Activated CD8-positive, alpha-beta memory T cell treated with anti-CD3 and anti-CD28 coated beads, Interleukin-2, amount 10 ng/mL, durations not matched to agents 7 days and 5 days (primary cell): ENCODE results near the gene RRP1. TPM values are rescaled to one million over a fixed set of nuclear protein-coding genes. Genes with fewer than 3 reads are reported as not detected.

Source experiments
- ATAC-seq: fragments of 150-1000 bp; cut with Tn5 transposase; one replicate; pipeline ENCODE4 v1.10.0; 2021; ENCODE audit warnings: moderate library complexity
- CTCF ChIA-PET: fragments of 350-600 bp; sonication (Branson Sonifier 250); formaldehyde crosslinking; loops from one replicate; lab custom pipeline; 2021; ENCODE audit warnings: antibody characterized with exemption; lab: Charles Lee
- DNase-seq: peaks from one replicate; pipeline ENCODE4 v3.0.0-alpha.2; 2020
- H3K27ac Mint-ChIP-seq: one replicate; pipeline ENCODE4 v1.8.0; 2021; ENCODE audit warnings: mild to moderate bottlenecking, mixed read lengths
- H3K27me3 Mint-ChIP-seq: one replicate; pipeline ENCODE4 v1.8.0; 2021; ENCODE audit warnings: mixed read lengths
- H3K36me3 Mint-ChIP-seq: one replicate; pipeline ENCODE4 v1.8.0; 2021; ENCODE audit warnings: mild to moderate bottlenecking, mixed read lengths
- H3K4me1 Mint-ChIP-seq: one replicate; pipeline ENCODE4 v1.8.0; 2021; ENCODE audit warnings: mixed read lengths
- H3K4me3 Mint-ChIP-seq: one replicate; pipeline ENCODE4 v1.8.0; 2021; ENCODE audit warnings: mild to moderate bottlenecking, moderate library complexity, mixed read lengths
- H3K9me3 Mint-ChIP-seq: one replicate; pipeline ENCODE4 v1.8.0; 2022; ENCODE audit warnings: low read depth, mixed read lengths
- total RNA-seq, 2 experiments: library from RNA; stranded (reverse); gene quantifications; one replicate each; pipeline ENCODE4 v1.2.3, GENCODE V29; 2021

RRP1 gene
- total RNA-seq = 10 to 100 TPM; 37.7 to 45.2 TPM

DNA sequence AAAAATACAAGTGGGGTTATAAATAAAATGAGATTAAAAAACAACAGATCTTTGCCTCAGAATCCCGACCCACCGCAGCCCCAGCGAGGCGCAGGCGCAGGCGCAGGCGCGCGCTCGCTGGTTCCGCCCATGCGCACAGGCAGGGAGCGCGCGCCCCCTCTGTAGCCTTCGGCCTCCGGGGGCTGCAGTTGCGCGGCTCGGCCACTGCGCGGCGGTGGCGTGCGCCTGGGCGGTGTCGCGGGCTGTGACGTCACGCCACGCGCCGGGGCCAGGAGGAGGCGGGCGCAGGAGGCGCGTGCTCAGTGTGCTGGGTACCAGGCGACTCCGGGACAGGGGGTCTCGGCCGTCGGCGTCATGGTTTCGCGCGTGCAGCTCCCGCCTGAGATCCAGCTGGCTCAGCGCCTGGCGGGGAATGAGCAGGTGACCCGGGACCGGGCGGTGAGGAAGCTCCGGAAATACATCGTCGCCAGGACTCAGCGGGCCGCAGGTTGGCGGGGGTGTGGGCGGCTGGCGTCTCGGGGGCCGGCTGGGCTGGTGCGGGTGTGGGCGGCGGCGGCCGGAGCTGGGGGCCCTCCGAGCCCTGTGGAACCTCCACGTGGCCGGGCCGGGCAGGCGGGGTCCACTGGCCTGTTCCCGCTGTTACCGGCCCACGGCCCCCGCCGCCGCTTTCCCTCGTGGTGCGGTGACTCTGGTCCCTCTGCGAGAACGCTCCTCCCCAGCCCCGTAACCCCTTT lies at the start of gene RRP1:
RRP1 (plus strand) TSS at position 302 of the 734 bp plus-strand sequence; CDS start at position 355, 53 bp downstream.
- no peaks in the 10 kb centered on the region for H3K27me3 Mint-ChIP-seq
- CTCF ChIA-PET = interaction anchor here (0.8 to 2.2 kb wide), 14 partner anchors 9 to 508 kb away, joined by 3 to 12 read pairs (median 4); no protein-coding TSS in a partner anchor
- DNase-seq = peak; percentile 93
- H3K4me1 Mint-ChIP-seq = peaks cover 25% of the 10 kb centered on the region
- H3K27ac Mint-ChIP-seq = peak within 1 kb of the TSS; percentile 90
- H3K9me3 Mint-ChIP-seq = no peaks in the 10 kb centered on the region
- H3K36me3 Mint-ChIP-seq = peaks cover 17% of the 10 kb centered on the region
- peak; percentile 93 for ATAC-seq
- peak within 1 kb of the TSS; percentile 96 for H3K4me3 Mint-ChIP-seq

GRCh38 chr21:43739621-43740435 lies 49.5 kb upstream of the RRP1 start:
- CTCF ChIA-PET = no interaction called here

GRCh38 chr21:43740497-43741156 lies 48.8 kb upstream of the RRP1 start:
- H3K27me3 Mint-ChIP-seq = no peaks in the 10 kb centered on the region
- H3K4me3 Mint-ChIP-seq = no peak overlapping the region
- H3K36me3 Mint-ChIP-seq = peaks cover 9% of the 10 kb centered on the region
- no peaks in the 10 kb centered on the region for H3K9me3 Mint-ChIP-seq
- no peak overlapping the region for H3K27ac Mint-ChIP-seq
- no peak for DNase-seq
- ATAC-seq = peak; percentile 35
- peaks cover 6% of the 10 kb centered on the region for H3K4me1 Mint-ChIP-seq
- CTCF ChIA-PET = interaction anchor here (0.9 kb wide), 1 partner anchor 12 kb away, joined by 3 read pairs; no protein-coding TSS in a partner anchor

More at GRCh38 chr21:43739621-43740435, 49.5 kb upstream of the RRP1 start:
- Mint-ChIP-seq H3K36me3 (peaks cover 7% of the 10 kb centered on the region), H3K4me3 (no peak overlapping the region), H3K9me3 (no peaks in the 10 kb centered on the region), H3K27me3 (no peaks in the 10 kb centered on the region), H3K27ac (no peak overlapping the region), H3K4me1 (peaks cover 7% of the 10 kb centered on the region)
- ATAC-seq (no peak), DNase-seq (no peak)

GRCh38 chr21:43741423-43742096 lies 47.8 kb upstream of the RRP1 start:
- H3K4me1 Mint-ChIP-seq = peaks cover under 1% of the 10 kb centered on the region
- ATAC-seq = no peak
- H3K36me3 Mint-ChIP-seq = peaks cover 5% of the 10 kb centered on the region
- CTCF ChIA-PET = interaction anchor here (0.9 to 1.1 kb wide), 2 partner anchors 13 kb away, joined by 3 to 4 read pairs; no protein-coding TSS in a partner anchor
- H3K27me3 Mint-ChIP-seq = no peaks in the 10 kb centered on the region
- no peak for DNase-seq
- no peaks in the 10 kb centered on the region for H3K9me3 Mint-ChIP-seq
- H3K27ac Mint-ChIP-seq = no peak overlapping the region
- H3K4me3 Mint-ChIP-seq = no peak overlapping the region

- ATAC-seq = no peak
- Mint-ChIP-seq H3K27ac (no peak overlapping the region), H3K36me3 (peaks cover 8% of the 10 kb centered on the region), H3K4me3 (no peak overlapping the region), H3K9me3 (no peaks in the 10 kb centered on the region), H3K4me1 (no peaks in the 10 kb centered on the region), H3K27me3 (no peaks in the 10 kb centered on the region)
- CTCF ChIA-PET = no interaction called here
- no peak for DNase-seq
These were observed 45.4 kb upstream of the RRP1 start for GRCh38 chr21:43743947-43744346.

DNA sequence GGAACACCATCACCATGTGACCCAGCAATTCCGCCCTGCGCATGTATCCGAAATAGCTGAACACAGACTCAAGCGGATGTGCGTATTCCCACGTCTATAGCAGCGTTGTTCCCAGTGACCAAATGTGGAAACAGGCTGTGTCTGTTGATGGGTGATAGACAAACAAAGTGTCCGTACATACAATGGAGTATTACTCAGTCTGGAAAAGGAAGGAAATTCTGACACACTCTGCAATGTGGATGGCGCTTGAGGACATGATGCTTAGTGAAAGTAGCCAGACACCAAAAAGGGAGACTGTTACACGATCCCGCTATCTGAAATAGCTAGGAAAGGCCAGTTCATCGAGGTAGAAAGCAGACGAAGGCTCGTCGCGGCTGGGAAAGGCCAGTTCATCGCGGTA lies 44.7 kb upstream of the RRP1 start:
- no peak for ATAC-seq
- H3K4me1 Mint-ChIP-seq = peaks cover 2% of the 10 kb centered on the region

GRCh38 chr21:43745772-43746517 lies 43.4 kb upstream of the RRP1 start:
- H3K36me3 Mint-ChIP-seq = peaks cover 10% of the 10 kb centered on the region
- ATAC-seq = no peak
- H3K4me1 Mint-ChIP-seq = peaks cover 2% of the 10 kb centered on the region
- H3K4me3 Mint-ChIP-seq = no peak overlapping the region
- H3K27ac Mint-ChIP-seq = no peak overlapping the region
- no peaks in the 10 kb centered on the region for H3K27me3 Mint-ChIP-seq
- H3K9me3 Mint-ChIP-seq = no peaks in the 10 kb centered on the region
- CTCF ChIA-PET = interaction anchor here (0.7 to 0.8 kb wide), 2 partner anchors 14 to 18 kb away, joined by 3 read pairs; no protein-coding TSS in a partner anchor
- no peak for DNase-seq

More for the DNA sequence above, 44.7 kb upstream of the RRP1 start:
- peaks cover 8% of the 10 kb centered on the region for H3K36me3 Mint-ChIP-seq
- CTCF ChIA-PET = no interaction called here
- DNase-seq = no peak
- no peaks in the 10 kb centered on the region for H3K9me3 Mint-ChIP-seq
- H3K27me3 Mint-ChIP-seq = no peaks in the 10 kb centered on the region
- no peak overlapping the region for H3K27ac Mint-ChIP-seq
- no peak overlapping the region for H3K4me3 Mint-ChIP-seq

DNA sequence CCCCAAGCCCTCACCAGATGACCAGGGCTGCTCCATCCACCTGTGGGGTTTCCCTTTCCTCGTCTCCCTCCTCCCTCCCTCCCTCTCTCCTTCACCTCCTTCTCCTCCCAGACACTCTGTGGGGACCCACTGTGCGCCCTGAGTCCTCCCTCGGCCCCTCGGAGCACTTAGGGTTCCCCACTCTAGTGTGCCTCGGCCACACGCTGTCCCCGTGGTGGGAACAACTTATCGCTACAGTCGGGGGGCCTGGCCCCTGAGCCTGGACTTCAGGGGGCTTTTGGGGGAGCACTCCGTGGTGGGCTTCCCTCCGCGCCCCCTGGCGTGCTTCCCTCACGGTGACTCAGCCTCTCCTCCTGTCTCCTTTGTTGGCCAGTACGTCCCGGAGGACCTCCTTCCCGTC lies 40.8 kb upstream of the RRP1 start:
- CTCF ChIA-PET = no interaction called here

GRCh38 chr21:43749651-43750262 lies 39.6 kb upstream of the RRP1 start:
- Mint-ChIP-seq H3K27me3 (no peaks in the 10 kb centered on the region), H3K27ac (no peak overlapping the region), H3K4me3 (no peak overlapping the region), H3K9me3 (no peaks in the 10 kb centered on the region), H3K4me1 (peaks cover 2% of the 10 kb centered on the region), H3K36me3 (peaks cover 13% of the 10 kb centered on the region)
- CTCF ChIA-PET = no interaction called here
- no peak for ATAC-seq
- DNase-seq = no peak

More for the DNA sequence above, 40.8 kb upstream of the RRP1 start:
- H3K27ac Mint-ChIP-seq = no peak overlapping the region
- H3K4me1 Mint-ChIP-seq = peaks cover 2% of the 10 kb centered on the region
- no peak overlapping the region for H3K4me3 Mint-ChIP-seq
- no peak for DNase-seq
- no peak for ATAC-seq
- H3K27me3 Mint-ChIP-seq = no peaks in the 10 kb centered on the region
- H3K9me3 Mint-ChIP-seq = no peaks in the 10 kb centered on the region
- H3K36me3 Mint-ChIP-seq = peaks cover 13% of the 10 kb centered on the region

DNA sequence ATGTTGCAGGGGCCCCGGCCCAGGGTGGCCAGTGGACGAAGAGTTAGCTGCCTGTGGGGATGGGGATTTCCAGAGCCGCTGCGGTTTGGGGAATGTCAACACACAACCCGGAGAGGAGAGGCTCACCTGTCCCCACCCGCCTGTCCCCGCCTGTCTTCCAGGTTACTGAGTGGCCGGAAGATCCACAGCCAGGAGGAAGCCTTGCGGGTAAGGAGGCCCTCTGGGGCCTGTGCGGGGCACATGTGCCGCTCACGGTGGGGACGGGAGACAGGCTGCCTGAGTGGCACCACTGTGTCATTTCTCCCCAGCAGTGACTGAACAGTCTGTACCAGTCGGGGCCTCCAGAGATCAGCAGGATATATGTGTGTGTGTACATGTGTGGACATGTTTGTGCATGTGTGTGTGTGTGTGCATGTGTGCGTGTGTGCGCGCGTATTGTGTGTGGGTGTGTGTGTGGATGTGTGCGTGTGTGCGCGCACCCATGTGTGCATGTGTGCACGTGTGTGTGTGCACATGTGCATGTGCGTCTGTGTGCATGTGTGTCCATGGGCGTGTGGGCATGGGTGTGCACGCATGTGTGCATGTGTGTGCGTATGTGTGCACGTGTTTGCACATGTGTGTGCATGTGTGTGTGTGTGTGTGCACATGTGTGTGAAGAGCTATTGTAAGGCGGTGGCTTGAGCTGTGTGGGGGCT lies 38.9 kb upstream of the RRP1 start:
- H3K4me1 Mint-ChIP-seq = peaks cover 2% of the 10 kb centered on the region
- CTCF ChIA-PET = no interaction called here
- H3K36me3 Mint-ChIP-seq = peaks cover 12% of the 10 kb centered on the region
- H3K4me3 Mint-ChIP-seq = no peak overlapping the region
- H3K27me3 Mint-ChIP-seq = no peaks in the 10 kb centered on the region
- no peaks in the 10 kb centered on the region for H3K9me3 Mint-ChIP-seq
- no peak for DNase-seq
- no peak for ATAC-seq
- no peak overlapping the region for H3K27ac Mint-ChIP-seq

- Mint-ChIP-seq H3K4me3 (no peak overlapping the region), H3K27ac (no peak overlapping the region), H3K27me3 (no peaks in the 10 kb centered on the region), H3K9me3 (no peaks in the 10 kb centered on the region), H3K4me1 (peaks cover 2% of the 10 kb centered on the region), H3K36me3 (peaks cover 18% of the 10 kb centered on the region)
- CTCF ChIA-PET = no interaction called here
- DNase-seq = no peak
- no peak for ATAC-seq
These were observed 37.3 kb upstream of the RRP1 start for GRCh38 chr21:43751955-43752591.
